ENCODE data around the gene EXD3. TPM values are rescaled to one million over a fixed set of nuclear protein-coding genes. Genes with fewer than 3 reads are reported as not detected.

The EXD3 gene
- total RNA-seq, 1 experiment from 2014 or later = 15.3 TPM

- Mint-ChIP-seq H3K27me3 (ENCODE audit: low read depth) (no peaks in the 10 kb centered on the region), H3K4me3 (no peak overlapping the region)
- H3K4me1 ChIP-seq (ENCODE audit: insufficient read depth, low read length) = no peaks in the 10 kb centered on the region
These were observed 30.5 kb downstream of the EXD3 start for GRCh38 chr9:137392232-137393007.

More at GRCh38 chr9:137392232-137393007, 30.5 kb downstream of the EXD3 start:
- no peak overlapping the region for H2BK20ac ChIP-seq (ENCODE audit: low read depth, low read length, poor library complexity, severe bottlenecking)
- no peak overlapping the region for H3K56ac ChIP-seq (ENCODE audit: insufficient read length, low read depth, low read length)
- no peak overlapping the region for H4K8ac ChIP-seq (replicated peaks; ENCODE audit: insufficient read length, low read depth, low read length)
- Mint-ChIP-seq H3K27ac (no peak overlapping the region), H3K4me1 (no peaks in the 10 kb centered on the region), H3K9me3 (no peaks in the 10 kb centered on the region), H3K36me3 (ENCODE audit: insufficient read depth in 1 of 3, low read depth in 3 of 3) (peaks cover 0 to 7% (median 5%) of the 10 kb centered on the region in 3 experiments; a peak in 4 of 7 replicates)
- no peak overlapping the region for H3K14ac ChIP-seq (ENCODE audit: insufficient read depth, low read length)
- H3K4me2 ChIP-seq (ENCODE audit: insufficient read depth, insufficient read length, low read length) = no peak overlapping the region
- no peaks in the 10 kb centered on the region for H3K23me2 ChIP-seq (ENCODE audit: insufficient read length, low read depth, low read length, poor library complexity, severe bottlenecking)
- H3K9me3 ChIP-seq (ENCODE audit: control insufficient read depth, low read depth, low read length) = no peaks in the 10 kb centered on the region
- DNase-seq = no peak
- no peak overlapping the region for H3K23ac ChIP-seq (ENCODE audit: insufficient read length, low read depth, low read length)
- no peak overlapping the region for H4K5ac ChIP-seq (ENCODE audit: insufficient read length, low read depth, low read length)
- no peak overlapping the region for H3K9ac ChIP-seq (ENCODE audit: extremely low read depth, insufficient read length, low read length)
- no peak overlapping the region for H3K18ac ChIP-seq (ENCODE audit: insufficient read length, low read depth, low read length)
- no peaks in the 10 kb centered on the region for H3K27me3 ChIP-seq (ENCODE audit: insufficient read depth, low read length)
- H2BK5ac ChIP-seq (ENCODE audit: insufficient read length, low read length) = no peak overlapping the region
- no peaks in the 10 kb centered on the region for H3K79me1 ChIP-seq (ENCODE audit: insufficient read depth, low read depth, low read length, poor library complexity, severe bottlenecking)
- H2AK5ac ChIP-seq (ENCODE audit: insufficient read length, low read length) = no peak overlapping the region
- H3T11ph ChIP-seq (ENCODE audit: low read length) = no peak overlapping the region
- H2BK12ac ChIP-seq (ENCODE audit: insufficient read length, low read depth, low read length) = no peak overlapping the region
- H2BK15ac ChIP-seq (ENCODE audit: low read depth, low read length) = no peak overlapping the region
- no peaks in the 10 kb centered on the region for H3K79me2 ChIP-seq (ENCODE audit: insufficient read depth, low read length)
- no peak overlapping the region for H3K27ac ChIP-seq (ENCODE audit: insufficient read length, low read depth, low read length)
- no CpG with 5 or more reads among the region's 23 CpGs for WGBS (ENCODE audit: extremely low coverage, insufficient read length, low lambda C conversion rate)
- H2BK120ac ChIP-seq (ENCODE audit: low read depth, low read length, poor library complexity, severe bottlenecking) = no peak overlapping the region
- no peak overlapping the region for H3K4ac ChIP-seq (ENCODE audit: low read depth, low read length)
- no peak overlapping the region for H2AFZ ChIP-seq (ENCODE audit: low read length)
- TF ChIP-seq, protein P1, sequence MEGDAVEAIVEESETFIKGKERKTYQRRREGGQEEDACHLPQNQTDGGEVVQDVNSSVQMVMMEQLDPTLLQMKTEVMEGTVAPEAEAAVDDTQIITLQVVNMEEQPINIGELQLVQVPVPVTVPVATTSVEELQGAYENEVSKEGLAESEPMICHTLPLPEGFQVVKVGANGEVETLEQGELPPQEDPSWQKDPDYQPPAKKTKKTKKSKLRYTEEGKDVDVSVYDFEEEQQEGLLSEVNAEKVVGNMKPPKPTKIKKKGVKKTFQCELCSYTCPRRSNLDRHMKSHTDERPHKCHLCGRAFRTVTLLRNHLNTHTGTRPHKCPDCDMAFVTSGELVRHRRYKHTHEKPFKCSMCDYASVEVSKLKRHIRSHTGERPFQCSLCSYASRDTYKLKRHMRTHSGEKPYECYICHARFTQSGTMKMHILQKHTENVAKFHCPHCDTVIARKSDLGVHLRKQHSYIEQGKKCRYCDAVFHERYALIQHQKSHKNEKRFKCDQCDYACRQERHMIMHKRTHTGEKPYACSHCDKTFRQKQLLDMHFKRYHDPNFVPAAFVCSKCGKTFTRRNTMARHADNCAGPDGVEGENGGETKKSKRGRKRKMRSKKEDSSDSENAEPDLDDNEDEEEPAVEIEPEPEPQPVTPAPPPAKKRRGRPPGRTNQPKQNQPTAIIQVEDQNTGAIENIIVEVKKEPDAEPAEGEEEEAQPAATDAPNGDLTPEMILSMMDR (conservative IDR thresholded peaks at IDR 0.05) = no peak
- no peaks in the 10 kb centered on the region for H4K20me1 ChIP-seq (ENCODE audit: control insufficient read depth, insufficient read depth, insufficient read length)
- no peak overlapping the region for H4K91ac ChIP-seq (ENCODE audit: insufficient read length, low read depth, low read length)
